Measurements from ENCODE around the gene EXPH5.

The EXPH5 gene

DNA sequence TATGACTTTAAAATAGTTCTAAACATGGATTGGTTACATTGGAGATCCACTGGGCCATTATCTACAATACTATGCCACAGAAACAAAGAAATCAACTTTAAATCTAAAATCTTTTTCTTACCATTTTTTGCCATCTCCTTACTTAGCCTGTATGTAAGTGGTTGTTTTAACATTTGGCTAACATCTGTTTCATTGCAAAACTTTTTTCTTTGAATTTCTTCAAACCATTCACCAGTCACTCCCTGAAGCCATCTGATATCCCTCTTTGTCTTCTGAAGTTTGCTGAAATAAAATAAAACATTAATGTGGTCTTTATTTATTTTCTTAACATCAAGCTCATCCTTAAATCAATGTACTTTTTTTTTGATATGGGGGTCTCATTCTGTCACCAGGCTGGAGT is 52.0 kb downstream of the EXPH5 start:
- no peaks in the 10 kb centered on the region for H3K9me3 ChIP-seq (ENCODE audit: control insufficient read depth, insufficient read depth, low read length)

DNA sequence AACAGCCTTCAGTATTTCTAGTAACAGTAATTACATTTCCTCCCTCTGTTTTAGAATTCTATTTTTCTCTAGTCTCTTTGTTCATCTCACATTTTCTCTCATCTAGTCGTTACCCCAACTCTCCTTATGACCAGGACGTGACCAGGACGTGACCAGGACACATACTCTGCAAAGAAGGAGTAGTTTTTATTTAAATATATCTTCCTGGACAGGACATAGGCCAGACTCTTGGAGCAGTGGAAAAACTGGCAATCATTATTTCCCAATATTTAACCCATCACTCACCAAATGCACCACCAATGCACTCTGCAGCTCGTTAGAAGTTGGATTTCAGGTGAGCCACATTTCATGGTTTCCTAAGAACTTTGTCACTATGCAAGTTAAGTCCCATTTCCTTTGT is 55.1 kb downstream of the EXPH5 start:
- Histone ChIP-seq H3K9me2 (replicated peaks; ENCODE audit: control insufficient read depth, low read length) (no peaks in the 10 kb centered on the region), H3F3A (ENCODE audit: control insufficient read depth, insufficient read depth) (no peaks in the 10 kb centered on the region), H3K4me3 (ENCODE audit: low read length) (no peak overlapping the region), H3K27ac (ENCODE audit: low read depth, low read length) (no peak overlapping the region), H3K4me1 (ENCODE audit: control insufficient read depth, low read length) (no peaks in the 10 kb centered on the region), H3K27me3 (ENCODE audit: control insufficient read depth, low read length) (peaks cover 16% of the 10 kb centered on the region), H4K20me1 (ENCODE audit: control insufficient read depth, insufficient read depth, low read depth, low read length) (no peaks in the 10 kb centered on the region), H3K4me2 (ENCODE audit: low read length) (no peak overlapping the region), H3K9me3 (ENCODE audit: control insufficient read depth, insufficient read depth, low read length) (no peaks in the 10 kb centered on the region), H3K79me2 (ENCODE audit: control insufficient read depth, low read length) (no peaks in the 10 kb centered on the region), H3K36me3 (ENCODE audit: control insufficient read depth, low read length) (no peaks in the 10 kb centered on the region)
- no peak for TF ChIP-seq EZH2phosphoT487 (IDR thresholded peaks at IDR 0.05; ENCODE audit: borderline replicate concordance, low read length)
- TF ChIP-seq, protein P1, sequence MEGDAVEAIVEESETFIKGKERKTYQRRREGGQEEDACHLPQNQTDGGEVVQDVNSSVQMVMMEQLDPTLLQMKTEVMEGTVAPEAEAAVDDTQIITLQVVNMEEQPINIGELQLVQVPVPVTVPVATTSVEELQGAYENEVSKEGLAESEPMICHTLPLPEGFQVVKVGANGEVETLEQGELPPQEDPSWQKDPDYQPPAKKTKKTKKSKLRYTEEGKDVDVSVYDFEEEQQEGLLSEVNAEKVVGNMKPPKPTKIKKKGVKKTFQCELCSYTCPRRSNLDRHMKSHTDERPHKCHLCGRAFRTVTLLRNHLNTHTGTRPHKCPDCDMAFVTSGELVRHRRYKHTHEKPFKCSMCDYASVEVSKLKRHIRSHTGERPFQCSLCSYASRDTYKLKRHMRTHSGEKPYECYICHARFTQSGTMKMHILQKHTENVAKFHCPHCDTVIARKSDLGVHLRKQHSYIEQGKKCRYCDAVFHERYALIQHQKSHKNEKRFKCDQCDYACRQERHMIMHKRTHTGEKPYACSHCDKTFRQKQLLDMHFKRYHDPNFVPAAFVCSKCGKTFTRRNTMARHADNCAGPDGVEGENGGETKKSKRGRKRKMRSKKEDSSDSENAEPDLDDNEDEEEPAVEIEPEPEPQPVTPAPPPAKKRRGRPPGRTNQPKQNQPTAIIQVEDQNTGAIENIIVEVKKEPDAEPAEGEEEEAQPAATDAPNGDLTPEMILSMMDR (IDR thresholded peaks at IDR 0.05; ENCODE audit: low read depth, low read length, poor library complexity, severe bottlenecking): no peak

More for the DNA sequence above, 52.0 kb downstream of the EXPH5 start:
- Histone ChIP-seq H3K4me3 (ENCODE audit: low read length) (no peak overlapping the region), H3K27me3 (ENCODE audit: control insufficient read depth, low read length) (peaks cover 13% of the 10 kb centered on the region), H3K4me2 (ENCODE audit: low read length) (no peak overlapping the region), H3K27ac (ENCODE audit: low read depth, low read length) (no peak overlapping the region), H3K9me2 (replicated peaks; ENCODE audit: control insufficient read depth, low read length) (no peaks in the 10 kb centered on the region), H4K20me1 (ENCODE audit: control insufficient read depth, insufficient read depth, low read depth, low read length) (no peaks in the 10 kb centered on the region), H3K4me1 (ENCODE audit: control insufficient read depth, low read length) (no peaks in the 10 kb centered on the region), H3K36me3 (ENCODE audit: control insufficient read depth, low read length) (no peaks in the 10 kb centered on the region), H3F3A (ENCODE audit: control insufficient read depth, insufficient read depth) (no peaks in the 10 kb centered on the region), H3K79me2 (ENCODE audit: control insufficient read depth, low read length) (no peaks in the 10 kb centered on the region)
- no peak for TF ChIP-seq EZH2phosphoT487 (IDR thresholded peaks at IDR 0.05; ENCODE audit: borderline replicate concordance, low read length)
- TF ChIP-seq, protein P1 (IDR thresholded peaks at IDR 0.05; ENCODE audit: low read depth, low read length, poor library complexity, severe bottlenecking): no peak

DNA sequence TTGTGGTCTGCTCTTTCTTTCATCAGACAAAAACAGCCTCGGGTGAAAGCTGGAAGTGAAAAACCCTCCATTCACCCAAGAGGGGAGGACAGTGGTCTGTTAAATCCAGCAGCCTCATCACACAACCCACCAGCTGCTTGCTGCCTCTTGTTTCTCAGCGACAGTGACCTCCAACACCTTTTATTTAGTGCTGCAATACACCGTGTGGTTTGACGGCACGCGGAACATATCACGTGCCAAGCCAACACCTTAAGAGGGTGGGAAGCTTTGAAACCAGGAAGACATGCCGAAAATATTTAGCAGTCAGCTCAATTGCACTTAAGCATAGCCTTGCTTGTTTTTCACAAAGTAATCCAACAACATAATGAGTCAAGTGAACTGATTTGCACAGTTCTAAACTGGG is 55.5 kb downstream of the EXPH5 start:
- Histone ChIP-seq H3K27me3 (ENCODE audit: control insufficient read depth, low read length) (peaks cover 16% of the 10 kb centered on the region), H4K20me1 (ENCODE audit: control insufficient read depth, insufficient read depth, low read depth, low read length) (no peaks in the 10 kb centered on the region), H3K4me2 (ENCODE audit: low read length) (no peak overlapping the region), H3K4me3 (ENCODE audit: low read length) (no peak overlapping the region), H3K36me3 (ENCODE audit: control insufficient read depth, low read length) (no peaks in the 10 kb centered on the region), H3K27ac (ENCODE audit: low read depth, low read length) (no peak overlapping the region), H3K4me1 (ENCODE audit: control insufficient read depth, low read length) (no peaks in the 10 kb centered on the region), H3F3A (ENCODE audit: control insufficient read depth, insufficient read depth) (no peaks in the 10 kb centered on the region), H3K79me2 (ENCODE audit: control insufficient read depth, low read length) (no peaks in the 10 kb centered on the region), H3K9me2 (replicated peaks; ENCODE audit: control insufficient read depth, low read length) (no peaks in the 10 kb centered on the region), H3K9me3 (ENCODE audit: control insufficient read depth, insufficient read depth, low read length) (no peaks in the 10 kb centered on the region)
- TF ChIP-seq, protein P1 (IDR thresholded peaks at IDR 0.05; ENCODE audit: low read depth, low read length, poor library complexity, severe bottlenecking): no peak
- no peak for TF ChIP-seq EZH2phosphoT487 (IDR thresholded peaks at IDR 0.05; ENCODE audit: borderline replicate concordance, low read length)

DNA sequence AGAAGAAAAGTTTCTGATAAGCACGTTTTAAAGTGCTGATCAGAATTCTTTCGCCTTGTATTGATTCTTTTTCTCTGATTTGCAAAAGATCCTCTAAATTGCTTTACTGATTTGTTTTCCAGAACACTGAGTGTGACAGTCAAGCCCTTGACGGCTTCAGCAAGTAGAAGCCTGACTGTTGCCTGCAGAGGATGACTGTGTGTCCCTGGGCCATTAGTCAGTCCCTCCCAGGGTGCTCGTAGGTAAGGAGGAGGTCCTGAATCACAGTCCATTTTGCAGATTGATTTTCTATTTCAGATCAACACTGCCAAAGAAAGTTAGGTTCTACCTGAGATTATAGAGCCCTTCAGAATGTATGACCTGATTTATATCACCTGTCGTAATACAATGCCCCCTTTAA is 56.8 kb downstream of the EXPH5 start:
- H3K36me3 ChIP-seq (ENCODE audit: control insufficient read depth, low read length): no peaks in the 10 kb centered on the region
- H3K4me2 ChIP-seq (ENCODE audit: low read length): no peak overlapping the region
- H3K79me2 ChIP-seq (ENCODE audit: control insufficient read depth, low read length): no peaks in the 10 kb centered on the region
- H3K27me3 ChIP-seq (ENCODE audit: control insufficient read depth, low read length): peaks cover 16% of the 10 kb centered on the region
- no peaks in the 10 kb centered on the region for H3K9me3 ChIP-seq (ENCODE audit: control insufficient read depth, insufficient read depth, low read length)
- H3K4me3 ChIP-seq (ENCODE audit: low read length): no peak overlapping the region
- no peaks in the 10 kb centered on the region for H3F3A ChIP-seq (ENCODE audit: control insufficient read depth, insufficient read depth)
- no peaks in the 10 kb centered on the region for H3K9me2 ChIP-seq (replicated peaks; ENCODE audit: control insufficient read depth, low read length)
- TF ChIP-seq, protein P1 (IDR thresholded peaks at IDR 0.05; ENCODE audit: low read depth, low read length, poor library complexity, severe bottlenecking): no peak
- TF ChIP-seq EZH2phosphoT487 (IDR thresholded peaks at IDR 0.05; ENCODE audit: borderline replicate concordance, low read length): no peak
- H3K4me1 ChIP-seq (ENCODE audit: control insufficient read depth, low read length): no peaks in the 10 kb centered on the region
- H4K20me1 ChIP-seq (ENCODE audit: control insufficient read depth, insufficient read depth, low read depth, low read length): no peaks in the 10 kb centered on the region
- H3K27ac ChIP-seq (ENCODE audit: low read depth, low read length): no peak overlapping the region
